Measurements from ENCODE around the gene RNF8.

Gene RNF8

GRCh38 chr6:37426058-37426944, 72.5 kb downstream of the RNF8 start:
- Histone ChIP-seq H3K9me3 (ENCODE audit: control insufficient read depth, low read length) (no peaks in the 10 kb centered on the region), H3K27ac (ENCODE audit: insufficient read depth, low read length, poor library complexity, severe bottlenecking) (no peak overlapping the region), H3K27me3 (replicated peaks; ENCODE audit: control insufficient read depth, insufficient read depth, low read length, poor library complexity, severe bottlenecking) (no peaks in the 10 kb centered on the region), H3K36me3 (ENCODE audit: control insufficient read depth, insufficient read depth, low read length) (no peaks in the 10 kb centered on the region), H3K4me1 (ENCODE audit: control insufficient read depth, insufficient read depth, low read length, poor library complexity, severe bottlenecking) (no peaks in the 10 kb centered on the region), H3K4me3 (ENCODE audit: insufficient read depth, low read depth, low read length, poor library complexity, severe bottlenecking) (no peak overlapping the region)
- no peak for DNase-seq

GRCh38 chr6:37426945-37427510, 73.2 kb downstream of the RNF8 start:
- Histone ChIP-seq H3K27ac (ENCODE audit: insufficient read depth, low read length, poor library complexity, severe bottlenecking) (no peak overlapping the region), H3K36me3 (ENCODE audit: control insufficient read depth, insufficient read depth, low read length) (no peaks in the 10 kb centered on the region), H3K4me1 (ENCODE audit: control insufficient read depth, insufficient read depth, low read length, poor library complexity, severe bottlenecking) (no peaks in the 10 kb centered on the region), H3K4me3 (ENCODE audit: insufficient read depth, low read depth, low read length, poor library complexity, severe bottlenecking) (no peak overlapping the region), H3K9me3 (ENCODE audit: control insufficient read depth, low read length) (no peaks in the 10 kb centered on the region), H3K27me3 (replicated peaks; ENCODE audit: control insufficient read depth, insufficient read depth, low read length, poor library complexity, severe bottlenecking) (no peaks in the 10 kb centered on the region)
- DNase-seq = no peak

GRCh38 chr6:37429352-37429750, 75.6 kb downstream of the RNF8 start:
- H3K4me3 ChIP-seq (ENCODE audit: insufficient read depth, low read depth, low read length, poor library complexity, severe bottlenecking) = no peak overlapping the region

GRCh38 chr6:37432590-37432915, 78.8 kb downstream of the RNF8 start:
- Histone ChIP-seq H3K27me3 (replicated peaks; ENCODE audit: control insufficient read depth, insufficient read depth, low read length, poor library complexity, severe bottlenecking) (no peaks in the 10 kb centered on the region), H3K4me1 (ENCODE audit: control insufficient read depth, insufficient read depth, low read length, poor library complexity, severe bottlenecking) (peaks cover 9% of the 10 kb centered on the region), H3K9me3 (ENCODE audit: control insufficient read depth, low read length) (no peaks in the 10 kb centered on the region), H3K27ac (ENCODE audit: insufficient read depth, low read length, poor library complexity, severe bottlenecking) (peak overlapping the region; percentile 92), H3K4me3 (ENCODE audit: insufficient read depth, low read depth, low read length, poor library complexity, severe bottlenecking) (peak overlapping the region; percentile 84), H3K36me3 (ENCODE audit: control insufficient read depth, insufficient read depth, low read length) (peaks cover 16% of the 10 kb centered on the region)
- DNase-seq = no peak

More at GRCh38 chr6:37429352-37429750, 75.6 kb downstream of the RNF8 start:
- H3K27me3 ChIP-seq (replicated peaks; ENCODE audit: control insufficient read depth, insufficient read depth, low read length, poor library complexity, severe bottlenecking) = no peaks in the 10 kb centered on the region
- no peaks in the 10 kb centered on the region for H3K9me3 ChIP-seq (ENCODE audit: control insufficient read depth, low read length)
- H3K36me3 ChIP-seq (ENCODE audit: control insufficient read depth, insufficient read depth, low read length) = no peaks in the 10 kb centered on the region
- H3K4me1 ChIP-seq (ENCODE audit: control insufficient read depth, insufficient read depth, low read length, poor library complexity, severe bottlenecking) = peaks cover 5% of the 10 kb centered on the region
- DNase-seq = no peak
- H3K27ac ChIP-seq (ENCODE audit: insufficient read depth, low read length, poor library complexity, severe bottlenecking) = no peak overlapping the region

GRCh38 chr6:37432916-37433656, 79.3 kb downstream of the RNF8 start, which contains the start of gene CMTR1:
Gene CMTR1, plus strand, starts transcription at chr6:37433221. Its CDS starts 2,409 bp downstream, at chr6:37435630.
- peaks cover 21% of the 10 kb centered on the region for H3K36me3 ChIP-seq (ENCODE audit: control insufficient read depth, insufficient read depth, low read length)
- peaks cover 9% of the 10 kb centered on the region for H3K4me1 ChIP-seq (ENCODE audit: control insufficient read depth, insufficient read depth, low read length, poor library complexity, severe bottlenecking)

GRCh38 chr6:37433657-37434271, 80.0 kb downstream of the RNF8 start:
- Histone ChIP-seq H3K4me1 (ENCODE audit: control insufficient read depth, insufficient read depth, low read length, poor library complexity, severe bottlenecking) (peaks cover 9% of the 10 kb centered on the region), H3K9me3 (ENCODE audit: control insufficient read depth, low read length) (no peaks in the 10 kb centered on the region), H3K4me3 (ENCODE audit: insufficient read depth, low read depth, low read length, poor library complexity, severe bottlenecking) (peak overlapping the region; percentile 84), H3K27me3 (replicated peaks; ENCODE audit: control insufficient read depth, insufficient read depth, low read length, poor library complexity, severe bottlenecking) (no peaks in the 10 kb centered on the region), H3K36me3 (ENCODE audit: control insufficient read depth, insufficient read depth, low read length) (peaks cover 21% of the 10 kb centered on the region), H3K27ac (ENCODE audit: insufficient read depth, low read length, poor library complexity, severe bottlenecking) (peak overlapping the region; percentile 92)
- DNase-seq = peak in 2 of 3 donors; percentile 12 to 18

More at GRCh38 chr6:37432916-37433656, 79.3 kb downstream of the RNF8 start, which contains the start of gene CMTR1:
- Histone ChIP-seq H3K9me3 (ENCODE audit: control insufficient read depth, low read length) (no peaks in the 10 kb centered on the region), H3K27me3 (replicated peaks; ENCODE audit: control insufficient read depth, insufficient read depth, low read length, poor library complexity, severe bottlenecking) (no peaks in the 10 kb centered on the region), H3K27ac (ENCODE audit: insufficient read depth, low read length, poor library complexity, severe bottlenecking) (peak within 1 kb of the TSS; percentile 92), H3K4me3 (ENCODE audit: insufficient read depth, low read depth, low read length, poor library complexity, severe bottlenecking) (peak within 1 kb of the TSS; percentile 84)
- DNase-seq = peak; percentile 96 to 97 (median 96)

GRCh38 chr6:37435373-37435772, 81.6 kb downstream of the RNF8 start:
- no peaks in the 10 kb centered on the region for H3K27me3 ChIP-seq (replicated peaks; ENCODE audit: control insufficient read depth, insufficient read depth, low read length, poor library complexity, severe bottlenecking)
- H3K4me1 ChIP-seq (ENCODE audit: control insufficient read depth, insufficient read depth, low read length, poor library complexity, severe bottlenecking) = peaks cover 9% of the 10 kb centered on the region
- H3K27ac ChIP-seq (ENCODE audit: insufficient read depth, low read length, poor library complexity, severe bottlenecking) = no peak overlapping the region
- H3K9me3 ChIP-seq (ENCODE audit: control insufficient read depth, low read length) = no peaks in the 10 kb centered on the region
- peaks cover 29% of the 10 kb centered on the region for H3K36me3 ChIP-seq (ENCODE audit: control insufficient read depth, insufficient read depth, low read length)
- no peak for DNase-seq
- H3K4me3 ChIP-seq (ENCODE audit: insufficient read depth, low read depth, low read length, poor library complexity, severe bottlenecking) = no peak overlapping the region

- Histone ChIP-seq H3K4me1 (ENCODE audit: control insufficient read depth, insufficient read depth, low read length, poor library complexity, severe bottlenecking) (peaks cover 9% of the 10 kb centered on the region), H3K4me3 (ENCODE audit: insufficient read depth, low read depth, low read length, poor library complexity, severe bottlenecking) (no peak overlapping the region), H3K27ac (ENCODE audit: insufficient read depth, low read length, poor library complexity, severe bottlenecking) (no peak overlapping the region), H3K36me3 (ENCODE audit: control insufficient read depth, insufficient read depth, low read length) (peaks cover 30% of the 10 kb centered on the region), H3K9me3 (ENCODE audit: control insufficient read depth, low read length) (no peaks in the 10 kb centered on the region), H3K27me3 (replicated peaks; ENCODE audit: control insufficient read depth, insufficient read depth, low read length, poor library complexity, severe bottlenecking) (no peaks in the 10 kb centered on the region)
- DNase-seq = no peak
Observed at GRCh38 chr6:37435816-37436215, 82.0 kb downstream of the RNF8 start.

- no peak overlapping the region for H3K27ac ChIP-seq (ENCODE audit: insufficient read depth, low read length, poor library complexity, severe bottlenecking)
- DNase-seq = no peak
- H3K9me3 ChIP-seq (ENCODE audit: control insufficient read depth, low read length) = no peaks in the 10 kb centered on the region
- peaks cover 12% of the 10 kb centered on the region for H3K4me1 ChIP-seq (ENCODE audit: control insufficient read depth, insufficient read depth, low read length, poor library complexity, severe bottlenecking)
- H3K27me3 ChIP-seq (replicated peaks; ENCODE audit: control insufficient read depth, insufficient read depth, low read length, poor library complexity, severe bottlenecking) = no peaks in the 10 kb centered on the region
- peaks cover 32% of the 10 kb centered on the region for H3K36me3 ChIP-seq (ENCODE audit: control insufficient read depth, insufficient read depth, low read length)
- no peak overlapping the region for H3K4me3 ChIP-seq (ENCODE audit: insufficient read depth, low read depth, low read length, poor library complexity, severe bottlenecking)
Observed at GRCh38 chr6:37438930-37439329, 85.1 kb downstream of the RNF8 start.
